ENCODE results near the gene C1orf159. TPM values are rescaled to one million over a fixed set of nuclear protein-coding genes. Genes with fewer than 3 reads are reported as not detected.

C1orf159 gene
- total and polyA plus RNA-seq, 2 of the 8 experiments (the other 6 are each of a cell fraction or from before 2014, with no cell fraction given), result 10.0 to 10.9 TPM

DNA sequence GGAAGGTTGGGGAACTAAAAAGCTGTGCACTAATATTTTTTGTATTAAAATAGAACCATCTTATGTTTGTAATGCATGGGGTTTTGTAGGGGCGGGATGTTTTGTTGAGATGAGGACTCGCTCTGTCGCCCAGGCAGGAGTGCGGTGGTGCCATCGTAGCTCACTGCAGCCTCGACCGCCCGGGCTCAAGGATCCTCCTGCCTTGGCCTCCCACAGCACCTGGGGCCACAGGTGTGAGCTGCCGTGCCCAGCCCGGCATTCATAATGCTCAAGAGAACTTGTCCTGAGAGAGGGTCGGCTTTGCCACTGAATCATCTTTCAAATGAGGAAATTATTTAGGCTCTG, 3.0 kb upstream of the C1orf159 start (continued):
- TF ChIP-seq HDAC6 (IDR thresholded peaks at IDR 0.05; ENCODE audit: low read depth, low read length), result no peak

Measured in H1 (cell line).